Sigmoid colon (tissue), 7 donors: ENCODE results near the gene MTAP. TPM values are rescaled to one million over a fixed set of nuclear protein-coding genes. Genes with fewer than 3 reads are reported as not detected.

Experiments
- DNase-seq: peaks from one replicate; pipeline ENCODE4 v3.0.0-alpha.2; 2019
- H3K27ac ChIP-seq, 4 donors: fragments of 200-600 bp; sonication (generic); one replicate each; pipeline ENCODE4 v1.5.1; 2016 to 2019; ENCODE audit warnings: mild to moderate bottlenecking in 1 of 4
- H3K27me3 ChIP-seq, 3 donors: fragments of 200-600 bp; sonication (generic); one replicate each; pipeline ENCODE4 v1.5.1; 2019; ENCODE audit warnings: mild to moderate bottlenecking in 1 of 3
- H3K36me3 ChIP-seq, 4 donors: fragments of 200-600 bp; sonication (generic); one replicate each; pipeline ENCODE4 v1.5.1; 2016 to 2019
- H3K4me1 ChIP-seq, 4 donors: fragments of 200-600 bp; sonication (generic); one replicate each; pipeline ENCODE4 v1.5.1; 2017 to 2019
- H3K4me3 ChIP-seq, 4 donors: fragments of 200-600 bp; sonication (generic); one replicate each; pipeline ENCODE4 v1.5.1; 2017 to 2019; ENCODE audit warnings: mild to moderate bottlenecking in 2 of 4, moderate library complexity in 1 of 4
- H3K9me3 ChIP-seq, 4 donors: fragments of 200-600 bp in 3 of 4; sonication (generic) in 3 of 4; one replicate each; pipeline versions ENCODE4 v1.5.1 to v1.6.1; 2013 to 2019
- CTCF ChIP-seq, 4 experiments: fragments of 450-650 bp in 3 of 4; fragments of 200-600 bp in 1 of 4; IDR thresholded peaks; one replicate each; pipeline ENCODE4 v1.5.1; 2016 to 2019; ENCODE audit warnings: antibody characterized with exemption in 4 of 4, mild to moderate bottlenecking in 3 of 4, moderate library complexity in 2 of 4
- EP300 ChIP-seq, 4 donors: sonication (generic); formaldehyde crosslinking; IDR thresholded peaks; one replicate each; pipeline ENCODE4 v1.6.1; 2017; ENCODE audit warnings: antibody characterized with exemption in 4 of 4
- POLR2A ChIP-seq, 2 donors: fragments of 450-650 bp; IDR thresholded peaks; one replicate each; pipeline ENCODE4 v1.6.1; 2016; ENCODE audit warnings: antibody characterized with exemption in 2 of 2, mild to moderate bottlenecking in 2 of 2, moderate library complexity in 2 of 2
- POLR2AphosphoS5 ChIP-seq, 4 donors: sonication (generic); formaldehyde crosslinking; IDR thresholded peaks; one replicate each; pipeline ENCODE4 v1.6.1; 2017; ENCODE audit warnings: antibody characterized with exemption in 4 of 4
- WGBS, 2 donors: extraction: QIAGEN DNeasy Blood & Tissue Kit; methylation state at CpG; one replicate each; pipeline ENCODE4 v1.1.7; 2013; 5-methylcytosine and 5-hydroxymethylcytosine counted together
- intact Hi-C: fragments of 100-400 bp; cut with DNase I; formaldehyde crosslinking; loops from one replicate; pipeline ENCODE4 v1.15.1; 2023
- polyA plus RNA-seq, 3 donors: library from polyadenylated mRNA; stranded (reverse); fragments of 200-250 nt; gene quantifications; one replicate each; pipeline ENCODE4 v1.2.3, GENCODE V29; 2013
- total RNA-seq, 4 donors: library from RNA; depleted of rRNA; stranded (reverse); fragments of >200 nt; gene quantifications; one replicate each; pipeline ENCODE4 v1.1.0, GENCODE V29; 2016
- donor health status: healthy with polysubstance abuse.
- donor health status: Bipolar disorder and iron deficiency.
- donor health status: healthy.

Gene MTAP
- total and polyA plus RNA-seq, 7 donors = 7.6 to 28.5 (median 19.9) TPM

- TF ChIP-seq POLR2A (IDR thresholded peaks at IDR 0.05) (no peak), EP300 (IDR thresholded peaks at IDR 0.05) (no peak), CTCF (IDR thresholded peaks at IDR 0.05) (no peak), POLR2AphosphoS5 (IDR thresholded peaks at IDR 0.05) (no peak)
- Histone ChIP-seq H3K36me3 (no peaks in the 10 kb centered on the region), H3K27me3 (peaks cover 15 to 45% (median 38%) of the 10 kb centered on the region in 3 donors), H3K4me3 (no peak overlapping the region), H3K9me3 (peaks cover 0 to 4% (median 1%) of the 10 kb centered on the region in 4 donors), H3K4me1 (peaks cover 0 to 17% (median 12%) of the 10 kb centered on the region in 4 donors), H3K27ac (no peak overlapping the region)
- 90 to 95% methylated on average over 2 of the region's 2 CpGs for WGBS, 2 donors
- DNase-seq = no peak
- intact Hi-C loops = no loop called here
Measured at GRCh38 chr9:21961569-21961968, 159.1 kb downstream of the MTAP start.

GRCh38 chr9:21964925-21965385 lies 162.5 kb downstream of the MTAP start:
- H3K27ac ChIP-seq = no peak overlapping the region
- peak; percentile 75 for DNase-seq
- TF ChIP-seq POLR2A (IDR thresholded peaks at IDR 0.05) = no peak
- TF ChIP-seq EP300 (IDR thresholded peaks at IDR 0.05) = no peak
- TF ChIP-seq CTCF (IDR thresholded peaks at IDR 0.05) = no peak
- TF ChIP-seq POLR2AphosphoS5 (IDR thresholded peaks at IDR 0.05) = no peak
- intact Hi-C loops = no loop called here
- 0 to 1% methylated on average over 29 of the region's 29 CpGs for WGBS, 2 donors
- H3K4me1 ChIP-seq = peaks cover 0 to 27% (median 22%) of the 10 kb centered on the region in 4 donors
- peaks cover 0 to 4% (median 1%) of the 10 kb centered on the region in 4 donors for H3K9me3 ChIP-seq
- H3K4me3 ChIP-seq = peak overlapping the region in 2 of 4 donors; percentile 30 to 37
- H3K36me3 ChIP-seq = no peaks in the 10 kb centered on the region
- peaks cover 46 to 79% (median 72%) of the 10 kb centered on the region in 3 donors for H3K27me3 ChIP-seq

- intact Hi-C loops = no loop called here
- Histone ChIP-seq H3K4me1 (peaks cover 0 to 27% (median 22%) of the 10 kb centered on the region in 4 donors), H3K9me3 (peaks cover 0 to 4% (median 1%) of the 10 kb centered on the region in 4 donors), H3K27me3 (peaks cover 51 to 84% (median 77%) of the 10 kb centered on the region in 3 donors), H3K36me3 (no peaks in the 10 kb centered on the region), H3K4me3 (peak overlapping the region in 2 of 4 donors; percentile 30 to 37), H3K27ac (no peak overlapping the region)
- no peak for TF ChIP-seq CTCF (IDR thresholded peaks at IDR 0.05)
- no peak for TF ChIP-seq POLR2AphosphoS5 (IDR thresholded peaks at IDR 0.05)
- TF ChIP-seq POLR2A (IDR thresholded peaks at IDR 0.05) = no peak
- no peak for TF ChIP-seq EP300 (IDR thresholded peaks at IDR 0.05)
- peak; percentile 70 for DNase-seq
- 3% methylated on average over 30 of the region's 30 CpGs for WGBS, 2 donors
Measured at GRCh38 chr9:21965401-21965951, 163.0 kb downstream of the MTAP start.

- H3K27me3 ChIP-seq = peaks cover 59 to 92% (median 86%) of the 10 kb centered on the region in 3 donors
- TF ChIP-seq EP300 (IDR thresholded peaks at IDR 0.05) (no peak), POLR2AphosphoS5 (IDR thresholded peaks at IDR 0.05) (no peak), CTCF (IDR thresholded peaks at IDR 0.05) (no peak), POLR2A (IDR thresholded peaks at IDR 0.05) (no peak)
- H3K9me3 ChIP-seq = peaks cover 0 to 4% (median 1%) of the 10 kb centered on the region in 4 donors
- H3K4me3 ChIP-seq = no peak overlapping the region
- H3K36me3 ChIP-seq = no peaks in the 10 kb centered on the region
- intact Hi-C loops = no loop called here
- 17 to 27% methylated on average over 15 of the region's 15 CpGs for WGBS, 2 donors
- peaks cover 0 to 34% (median 27%) of the 10 kb centered on the region in 4 donors for H3K4me1 ChIP-seq
- no peak for DNase-seq
- H3K27ac ChIP-seq = no peak overlapping the region
Measured at GRCh38 chr9:21966140-21966851, 163.9 kb downstream of the MTAP start.
